LNCaP clone FGC (cell line): ENCODE data around the gene NTNG2.

ENCODE experiments used
- DNase-seq: peaks from one replicate; pipeline ENCODE4 v3.0.0-alpha.2; 2011; ENCODE audit warnings: low read depth
- H3K4me3 ChIP-seq: 2 replicates; pipeline ENCODE4 v1.5.1; 2011; ENCODE audit warnings: mild to moderate bottlenecking, low read depth, low read length, control low read depth
- CTCF ChIP-seq: IDR thresholded peaks from 2 replicates; pipeline ENCODE4 v1.5.1; 2012; ENCODE audit warnings: mild to moderate bottlenecking; ENCODE audit not compliant: control insufficient read depth, insufficient read depth; ENCODE audit errors: extremely low read depth

The NTNG2 gene

GRCh38 chr9:132241840-132242620 is 80.2 kb downstream of the NTNG2 start:
- DNase-seq = no peak
- H3K4me3 ChIP-seq = peak overlapping the region; percentile 51

GRCh38 chr9:132242621-132243155 is 80.8 kb downstream of the NTNG2 start:
- no peak overlapping the region for H3K4me3 ChIP-seq
- DNase-seq = no peak
- TF ChIP-seq CTCF = no peak

More at GRCh38 chr9:132241840-132242620, 80.2 kb downstream of the NTNG2 start:
- no peak for TF ChIP-seq CTCF

- TF ChIP-seq CTCF = peak; percentile 26; the same call in 1 of the 2 replicates
- no peak overlapping the region for H3K4me3 ChIP-seq
- DNase-seq = no peak
Measured at GRCh38 chr9:132243156-132244074, 81.6 kb downstream of the NTNG2 start.

- TF ChIP-seq CTCF = no peak
- no peak for DNase-seq
- no peak overlapping the region for H3K4me3 ChIP-seq
Measured at GRCh38 chr9:132244582-132245455, 83.0 kb downstream of the NTNG2 start.

GRCh38 chr9:132245465-132245864 is 83.6 kb downstream of the NTNG2 start:
- no peak for DNase-seq
- no peak overlapping the region for H3K4me3 ChIP-seq
- no peak for TF ChIP-seq CTCF

GRCh38 chr9:132247942-132248341 is 86.1 kb downstream of the NTNG2 start:
- H3K4me3 ChIP-seq = no peak overlapping the region
- DNase-seq = no peak
- no peak for TF ChIP-seq CTCF
